GM18868 (cell line): Measurements from ENCODE around the gene ENO2.
"Not testable (repeated sequence)": the region's sequence is repeated elsewhere in the genome, so short reads cannot be mapped to it uniquely, and the experiment has no call there.

ENCODE experiments used
- ATAC-seq: cut with Tn5 transposase; IDR thresholded peaks from one replicate; pipeline ENCODE4 v1.9.1; 2021; ENCODE audit warnings: mild to moderate bottlenecking, moderate library complexity; ENCODE audit not compliant: unreplicated experiment

The ENO2 gene

GRCh38 chr12:6886206-6886999, 28.0 kb upstream of the ENO2 start:
- not testable (repeated sequence) for ATAC-seq

- ATAC-seq, result no peak
Measured at GRCh38 chr12:6887460-6887859, 26.9 kb upstream of the ENO2 start.

DNA sequence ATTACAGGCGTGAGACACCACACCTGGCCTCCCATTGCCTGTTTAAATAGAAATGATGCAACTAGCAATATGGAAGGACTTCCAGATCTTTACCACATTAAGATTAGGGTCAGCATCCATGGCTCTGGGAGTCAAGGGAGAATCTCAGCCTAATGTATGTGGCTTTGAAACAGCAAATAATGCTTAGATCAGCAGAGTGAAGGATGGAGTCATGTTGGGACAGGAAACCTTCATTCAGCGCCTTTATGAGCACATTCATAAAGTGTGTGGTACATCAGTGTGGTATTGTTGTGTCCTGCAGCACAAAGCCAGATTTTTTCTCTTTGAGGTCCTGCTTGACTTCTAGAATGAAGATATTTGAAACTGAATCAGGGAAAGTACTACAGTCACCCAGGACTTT, 26.0 kb upstream of the ENO2 start:
- no peak for ATAC-seq

DNA sequence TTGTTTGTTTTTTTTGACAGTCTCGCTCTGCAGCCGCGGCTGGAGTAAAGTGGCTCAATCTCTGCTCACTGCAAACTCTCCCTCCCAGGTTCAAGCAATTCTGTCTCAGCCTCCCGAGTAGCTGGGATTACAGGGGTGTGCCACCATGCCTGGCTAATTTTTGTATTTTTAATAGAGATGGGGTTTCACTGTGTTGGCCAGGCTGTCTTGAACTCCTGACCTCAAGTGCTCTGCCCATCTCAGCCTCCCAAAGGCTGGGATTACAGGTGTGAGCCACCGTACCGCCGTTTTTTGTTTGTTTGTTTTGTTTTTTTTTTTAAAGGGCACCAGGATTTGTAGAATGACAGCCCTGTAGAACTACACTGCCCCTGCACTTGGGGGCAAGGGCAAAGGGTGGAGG, 25.6 kb upstream of the ENO2 start:
- not testable (repeated sequence) for ATAC-seq

- not testable (repeated sequence) for ATAC-seq
Measured at GRCh38 chr12:6889775-6890573, 24.4 kb upstream of the ENO2 start.

GRCh38 chr12:6890789-6891645, 23.4 kb upstream of the ENO2 start:
- ATAC-seq, result peak; percentile 95

DNA sequence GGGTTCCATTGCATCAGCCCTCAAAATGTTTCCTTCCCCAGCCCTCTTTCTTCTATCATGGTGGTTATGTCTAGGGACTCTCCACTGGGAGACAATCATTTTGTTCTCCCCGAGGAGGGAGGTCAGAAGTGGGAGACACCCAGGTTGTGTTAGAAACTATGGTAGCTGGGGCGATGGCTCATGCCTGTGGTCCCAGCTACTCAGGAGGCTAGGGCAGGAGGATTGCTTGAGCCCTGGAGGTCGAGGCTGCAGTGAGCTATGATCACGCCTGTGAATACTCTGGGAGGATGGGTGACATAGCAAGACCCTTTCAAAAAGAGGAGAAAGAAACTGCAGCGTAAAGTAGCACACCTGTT, 22.8 kb upstream of the ENO2 start:
- ATAC-seq, result no peak

DNA sequence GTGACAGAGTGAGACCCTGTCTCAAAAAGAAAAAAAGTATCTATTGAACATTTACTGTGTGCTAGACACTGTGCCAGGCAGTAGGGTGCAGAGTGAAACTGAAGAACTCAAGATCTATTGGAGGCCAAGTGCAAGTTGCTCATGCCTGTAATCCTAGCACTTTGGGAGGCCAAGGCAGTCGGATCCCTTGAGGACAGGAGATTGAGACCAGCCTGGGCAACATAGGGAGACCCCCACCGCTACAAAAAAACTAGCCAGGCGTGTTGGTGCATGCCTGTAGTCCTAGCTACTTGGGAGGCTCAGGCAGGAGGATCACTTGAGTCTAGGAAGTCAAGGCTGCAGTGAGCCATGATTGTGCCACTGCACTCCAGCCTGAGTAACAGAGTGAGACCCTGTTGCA, 21.7 kb upstream of the ENO2 start:
- ATAC-seq, result not testable (repeated sequence)

- ATAC-seq, result no peak
Measured at GRCh38 chr12:6894321-6894720, 20.1 kb upstream of the ENO2 start.

GRCh38 chr12:6896846-6897435, 17.4 kb upstream of the ENO2 start:
- ATAC-seq, result no peak

DNA sequence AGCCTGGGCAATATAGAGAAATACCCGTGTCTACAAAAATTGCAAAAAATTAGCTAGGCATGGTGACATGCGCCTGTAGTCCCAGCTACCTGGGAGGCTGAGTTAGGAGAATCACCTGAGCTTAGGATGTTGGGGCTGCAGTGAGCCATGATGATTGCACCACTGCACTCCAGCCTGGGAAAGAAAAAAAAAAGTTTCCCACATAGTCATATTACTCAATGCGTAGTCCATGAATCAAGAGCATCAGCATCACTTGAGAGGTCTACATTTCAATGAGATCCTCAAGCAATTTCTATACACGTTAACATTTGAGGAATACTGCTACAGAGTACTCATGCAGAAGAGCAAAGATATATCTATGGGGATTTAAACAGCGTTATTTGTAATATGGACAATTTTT, 15.0 kb upstream of the ENO2 start:
- no peak for ATAC-seq

DNA sequence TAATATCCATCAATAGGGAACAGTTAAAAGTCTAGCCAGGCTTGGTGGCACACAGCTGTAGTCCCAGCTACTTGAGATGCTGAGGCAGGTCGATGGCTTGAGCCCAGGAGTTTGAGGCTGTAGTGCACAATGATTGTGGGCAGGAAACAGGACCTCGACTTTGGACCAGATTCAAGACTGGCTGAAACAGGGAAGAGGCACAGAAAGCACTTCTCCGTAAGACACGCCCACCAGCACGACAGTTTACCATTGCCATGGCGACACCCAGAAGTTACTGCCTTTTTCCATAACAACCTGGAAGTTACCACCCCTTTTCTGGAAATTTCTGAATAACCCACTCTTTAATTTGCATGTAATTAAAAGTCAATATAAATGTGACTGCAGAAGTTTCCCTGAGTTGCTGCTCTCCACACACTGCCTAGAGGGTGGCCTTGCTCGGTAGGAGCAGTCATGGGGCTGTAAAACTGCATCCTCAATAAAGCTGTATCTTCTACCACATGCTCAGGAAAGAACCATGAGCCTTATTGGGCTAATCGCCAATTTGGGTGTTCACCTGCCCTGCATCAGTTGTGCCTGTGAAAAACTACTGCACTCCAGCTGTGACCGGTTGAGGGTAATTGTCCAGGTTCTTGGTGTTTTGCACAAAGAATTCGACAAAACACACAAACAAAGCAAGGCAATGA, 14.4 kb upstream of the ENO2 start:
- no peak for ATAC-seq

- ATAC-seq, result no peak
Measured at GRCh38 chr12:6902448-6902847, 11.9 kb upstream of the ENO2 start.

DNA sequence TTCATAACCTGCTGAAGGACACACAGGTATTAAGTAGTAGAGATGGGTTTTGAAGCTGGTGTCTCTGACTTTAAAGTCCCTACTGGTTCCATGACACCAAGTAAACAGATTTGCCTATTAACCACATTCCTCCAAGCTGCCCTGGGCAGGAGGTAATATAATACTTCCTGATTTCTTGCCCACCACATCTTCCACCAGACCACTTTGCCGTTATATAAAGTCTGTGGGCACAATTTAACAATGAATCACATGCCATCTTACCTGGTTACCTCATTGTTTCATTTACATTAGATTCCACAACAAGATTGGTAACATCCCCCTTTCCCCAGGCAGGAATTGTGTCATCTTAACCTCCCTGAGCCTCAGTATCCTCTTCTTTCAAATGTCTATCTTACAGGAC, 10.7 kb upstream of the ENO2 start:
- no peak for ATAC-seq

DNA sequence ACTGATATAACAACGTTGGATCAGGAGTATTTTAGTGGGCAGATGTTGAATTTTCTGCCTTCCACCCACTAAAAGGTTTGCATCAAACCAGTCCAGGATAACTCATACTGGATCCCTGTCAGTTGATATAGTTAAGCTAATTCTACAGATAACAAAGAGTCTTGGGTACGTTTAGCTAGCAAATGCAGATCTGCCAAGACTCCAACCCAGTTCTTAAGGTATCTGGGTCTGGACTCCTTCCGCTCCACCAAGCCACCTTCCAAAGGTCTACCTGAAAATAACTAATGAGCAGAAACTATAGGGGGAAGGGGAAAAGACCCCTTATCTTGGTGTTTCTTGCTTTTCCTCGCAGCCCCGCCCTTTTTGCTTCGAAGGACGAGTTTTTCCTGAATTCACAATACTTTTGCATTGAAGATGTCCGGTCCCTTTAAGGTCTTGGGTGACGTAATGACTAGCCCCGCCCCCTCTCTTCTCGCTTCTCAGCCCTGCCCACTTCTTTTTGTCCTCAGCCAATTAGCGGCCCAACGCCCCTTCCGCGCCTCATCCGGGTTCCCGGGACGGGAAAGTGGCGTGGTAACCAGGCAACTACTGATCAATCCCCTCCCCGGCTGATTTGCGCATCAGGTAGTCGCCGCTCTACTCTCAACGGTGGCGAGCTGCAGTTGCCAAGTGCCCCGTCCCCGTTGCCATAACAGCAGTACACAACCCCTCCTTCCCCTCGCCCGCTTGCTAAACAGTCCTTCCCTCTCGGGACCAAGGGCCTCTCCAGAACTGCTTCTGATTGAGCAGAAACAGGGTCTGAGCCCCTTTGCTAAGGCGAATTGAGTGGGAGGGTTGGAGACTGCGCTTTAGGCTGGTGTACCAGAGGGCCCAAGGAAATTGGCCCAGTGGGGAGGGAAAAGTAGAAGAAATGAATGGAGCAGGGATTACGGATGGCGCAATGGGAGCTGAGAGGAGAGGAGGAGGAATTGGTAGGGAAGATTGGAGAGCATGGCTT, 9.8 kb upstream of the ENO2 start, which contains the start of gene LRRC23:
LRRC23 (plus strand) TSS at position 543 of the 997 bp plus-strand sequence. CDS start 812 bp downstream, outside the sequence.
- ATAC-seq, result peak; percentile 96

DNA sequence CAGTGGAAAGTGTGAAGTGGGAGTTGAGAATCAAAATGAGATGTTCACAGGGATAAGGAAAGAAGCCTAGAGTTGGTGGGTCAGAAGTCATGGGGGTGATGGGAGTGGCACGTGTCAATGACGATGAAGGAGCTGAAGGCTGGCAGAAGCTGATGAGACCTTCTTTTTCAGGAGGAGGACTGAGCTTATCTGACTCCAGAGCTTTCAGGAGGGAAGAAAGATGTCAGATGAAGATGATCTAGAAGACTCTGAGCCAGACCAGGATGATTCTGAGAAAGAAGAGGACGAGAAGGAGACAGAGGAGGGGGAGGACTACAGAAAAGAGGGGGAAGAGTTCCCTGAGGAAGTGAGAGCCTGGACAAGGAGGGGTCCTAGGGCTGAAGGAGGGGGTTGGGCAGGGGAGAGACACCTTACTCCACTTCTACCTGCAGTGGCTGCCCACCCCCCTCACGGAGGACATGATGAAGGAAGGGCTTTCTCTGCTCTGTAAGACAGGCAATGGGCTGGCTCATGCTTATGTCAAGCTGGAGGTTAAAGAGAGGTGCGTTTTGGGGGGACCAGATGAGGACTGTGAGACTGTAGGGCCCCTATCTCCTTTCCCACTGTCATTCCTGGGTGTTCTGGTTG, 8.9 kb upstream of the ENO2 start:
- ATAC-seq, result no peak

DNA sequence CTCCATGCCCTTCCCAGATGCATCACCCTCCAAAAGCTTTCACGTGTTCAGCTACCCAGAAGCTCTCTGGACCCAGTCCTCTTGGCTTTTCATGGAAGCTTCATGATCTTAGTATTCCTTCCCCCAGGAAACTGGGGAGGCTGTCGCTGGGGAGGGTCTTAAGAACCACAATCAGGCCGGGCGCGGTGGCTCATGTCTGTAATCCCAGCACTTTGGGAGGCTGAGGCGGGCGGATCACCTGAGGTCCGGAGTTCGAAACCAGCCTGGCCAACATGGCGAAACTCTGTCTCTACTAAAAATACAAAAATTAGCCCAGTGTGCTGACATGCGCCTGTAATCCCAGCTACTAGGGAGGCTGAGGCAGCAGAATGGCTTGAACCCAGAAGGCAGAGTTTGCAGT, 6.2 kb upstream of the ENO2 start:
- not testable (repeated sequence) for ATAC-seq

- ATAC-seq, result no peak
Measured at GRCh38 chr12:6909421-6910145, 4.8 kb upstream of the ENO2 start.
